K562 (cell line): ENCODE measurements around the gene CCDC141. TPM values are rescaled to one million over a fixed set of nuclear protein-coding genes. Genes with fewer than 3 reads are reported as not detected.

Experiments
- ARID1B ChIP-seq: fragments of 450-650 bp; IDR thresholded peaks from 2 replicates; pipeline ENCODE4 v1.6.1; 2016; ENCODE audit warnings: antibody characterized with exemption, mild to moderate bottlenecking, inconsistent platforms
- CREB3 ChIP-seq: fragments of 450-650 bp; conservative IDR thresholded peaks from 2 replicates; pipeline ENCODE4 v1.6.1; 2016; ENCODE audit warnings: missing genetic modification characterization, low read depth, mild to moderate bottlenecking, missing compliant biosample characterization, moderate library complexity
- DDX20 ChIP-seq: fragments of 450-650 bp; IDR thresholded peaks from 2 replicates; pipeline ENCODE4 v1.6.1; 2016; ENCODE audit warnings: missing genetic modification characterization, low read depth, mild to moderate bottlenecking, missing compliant biosample characterization, moderate library complexity
- ETS2 ChIP-seq: IDR thresholded peaks from 2 replicates; pipeline ENCODE4 v1.6.1; 2016; ENCODE audit warnings: borderline replicate concordance, missing genetic modification characterization, mild to moderate bottlenecking, moderate library complexity, missing compliant biosample characterization; ENCODE audit not compliant: poor library complexity, severe bottlenecking
- GTF2A2 ChIP-seq: IDR thresholded peaks from 2 replicates; pipeline ENCODE4 v1.6.1; 2016; ENCODE audit warnings: mild to moderate bottlenecking, missing genetic modification characterization, missing compliant biosample characterization
- MAX ChIP-seq: sonication (generic); formaldehyde crosslinking; IDR thresholded peaks from 2 replicates; pipeline ENCODE4 v1.9.0; 2022; ENCODE audit warnings: mild to moderate bottlenecking, missing genetic modification reagents
- MYC ChIP-seq, 2 experiments: fragments of 250-450 bp in 1 of 2; sonication (Bioruptor Pico) in 1 of 2; IDR thresholded peaks; 2 replicates each; pipeline versions ENCODE4 v1.5.1 to v1.6.1; 2012 to 2021; ENCODE audit warnings: low read depth in 2 of 2, borderline replicate concordance in 1 of 2, improper control_type of control experiment in 1 of 2, low read length in 1 of 2, mild to moderate bottlenecking in 1 of 2, moderate library complexity in 1 of 2
- SMC3 ChIP-seq: conservative IDR thresholded peaks from 2 replicates; pipeline ENCODE4 v1.6.1; 2011; ENCODE audit warnings: low read depth, low read length, improper control_type of control experiment; ENCODE audit not compliant: insufficient read depth
- TAF9B ChIP-seq: fragments of 450-650 bp; IDR thresholded peaks from 2 replicates; pipeline ENCODE4 v1.6.1; 2018; ENCODE audit warnings: mild to moderate bottlenecking; ENCODE audit not compliant: partially characterized antibody
- TBP ChIP-seq: optimal IDR thresholded peaks from 2 replicates; pipeline ENCODE3; 2011; ENCODE audit warnings: low read depth, low read length, improper control_type of control experiment
- ZNF174 ChIP-seq: fragments of 250-450 bp; sonication (Bioruptor Pico); IDR thresholded peaks from 2 replicates; pipeline ENCODE4 v1.4.0; 2020; ENCODE audit warnings: mild to moderate bottlenecking
- ZNF398 ChIP-seq: fragments of 250-450 bp; sonication (Bioruptor Pico); IDR thresholded peaks from 2 replicates; pipeline ENCODE4 v1.8.0; 2021; ENCODE audit warnings: moderate library complexity, mild to moderate bottlenecking, inconsistent platforms
- ZNF407 ChIP-seq: fragments of 450-650 bp; IDR thresholded peaks from 2 replicates; pipeline ENCODE4 v1.6.1; 2016; ENCODE audit warnings: low read depth
- polyA plus RNA-seq, 8 experiments: library from polyadenylated mRNA; depleted of rRNA in 4 of 8; stranded (reverse) in 5 of 8; unstranded in 3 of 8; fragments of >200 nt; fragmentation: Nextera tagmentation in 2 of 8; fragmentation: Illumina TruSeq in 1 of 8; extraction: Ambion mirVana in 2 of 8; extraction: Trizol in 1 of 8; gene quantifications; 2 replicates each; pipeline versions ENCODE4 v1.2.1 to v1.2.3, GENCODE V29; 2011 to 2014; ENCODE audit warnings: inconsistent platforms in 1 of 8, missing spikeins in 1 of 8
- total RNA-seq, 7 experiments: library from RNA; depleted of rRNA in 6 of 7; stranded (reverse); fragments of >200 nt in 6 of 7; fragmentation: Illumina TruSeq in 2 of 7; extraction: Trizol in 2 of 7; gene quantifications; 2 replicates each; pipeline versions ENCODE4 v1.2.1 to v1.2.3, GENCODE V29; 2011 to 2021; ENCODE audit warnings: low replicate concordance in 1 of 7

Gene CCDC141
- total and polyA plus RNA-seq, 9 of the 15 experiments (the other 6 are each of a cell fraction or from before 2014, with no cell fraction given), result 0.09 TPM; not detected in 8

- no peak for TF ChIP-seq CREB3 (tag)
- no peak for TF ChIP-seq MAX (CRISPR knock-in tag)
- TF ChIP-seq MYC (IDR thresholded peaks at IDR 0.05; ENCODE audit: low read depth, low read length), result no peak
- no peak for TF ChIP-seq MYC (CRISPR knock-in tag; IDR thresholded peaks at IDR 0.05; ENCODE audit: borderline replicate concordance, low read depth)
- TF ChIP-seq TAF9B, result no peak
- TF ChIP-seq ZNF398 (CRISPR knock-in tag), result no peak
- TF ChIP-seq GTF2A2 (tag), result no peak
- TF ChIP-seq TBP, result no peak
- TF ChIP-seq ZNF407, result no peak
- TF ChIP-seq ETS2, result no peak
- TF ChIP-seq ARID1B, result no peak
- TF ChIP-seq DDX20 (tag), result no peak
- TF ChIP-seq ZNF174, result no peak
- no peak for TF ChIP-seq SMC3
Observed at GRCh38 chr2:179049203-179049545, 763 bp downstream of the CCDC141 start (continued).
